HL-60 (cell line): ENCODE results near the gene AP3S2.

Experiments used
- DNase-seq, 2 experiments: peaks; one replicate each; pipeline ENCODE4 v3.0.0-alpha.2; 2010 to 2020; ENCODE audit warnings: low read depth in 1 of 2, low spot score in 1 of 2
- H3K27ac ChIP-seq: fragments of 250-450 bp; sonication (Bioruptor Pico); replicated peaks from 2 replicates; pipeline ENCODE4 v1.5.1; 2020; ENCODE audit warnings: mild to moderate bottlenecking, moderate library complexity
- H3K27me3 ChIP-seq: fragments of 250-450 bp; sonication (Bioruptor Pico); 2 replicates; pipeline ENCODE4 v1.5.1; 2021; ENCODE audit warnings: mild to moderate bottlenecking, moderate library complexity; ENCODE audit not compliant: insufficient read depth, poor library complexity, severe bottlenecking
- H3K4me3 ChIP-seq: replicated peaks from 2 replicates; pipeline ENCODE4 v1.5.1; 2011; ENCODE audit warnings: mild to moderate bottlenecking, control low read depth, low read length; ENCODE audit not compliant: insufficient read depth
- CTCF ChIP-seq: IDR thresholded peaks from one replicate; pipeline ENCODE4 v1.5.1; 2011; ENCODE audit warnings: low read length, control low read depth, inconsistent platforms; ENCODE audit not compliant: insufficient read depth
- GABPA ChIP-seq: IDR thresholded peaks from 2 replicates; pipeline ENCODE4 v1.6.1; 2012; ENCODE audit warnings: low read depth
- POLR2AphosphoS5 ChIP-seq: IDR thresholded peaks from 2 replicates; pipeline ENCODE4 v1.6.1; 2012; ENCODE audit warnings: low read depth
- REST ChIP-seq: IDR thresholded peaks from 2 replicates; pipeline ENCODE4 v1.6.1; 2012; ENCODE audit warnings: low read depth; ENCODE audit not compliant: insufficient replicate concordance
- SPI1 ChIP-seq: IDR thresholded peaks from 2 replicates; pipeline ENCODE4 v1.6.1; 2012; ENCODE audit warnings: low read depth, mild to moderate bottlenecking, borderline replicate concordance

Gene AP3S2

DNA sequence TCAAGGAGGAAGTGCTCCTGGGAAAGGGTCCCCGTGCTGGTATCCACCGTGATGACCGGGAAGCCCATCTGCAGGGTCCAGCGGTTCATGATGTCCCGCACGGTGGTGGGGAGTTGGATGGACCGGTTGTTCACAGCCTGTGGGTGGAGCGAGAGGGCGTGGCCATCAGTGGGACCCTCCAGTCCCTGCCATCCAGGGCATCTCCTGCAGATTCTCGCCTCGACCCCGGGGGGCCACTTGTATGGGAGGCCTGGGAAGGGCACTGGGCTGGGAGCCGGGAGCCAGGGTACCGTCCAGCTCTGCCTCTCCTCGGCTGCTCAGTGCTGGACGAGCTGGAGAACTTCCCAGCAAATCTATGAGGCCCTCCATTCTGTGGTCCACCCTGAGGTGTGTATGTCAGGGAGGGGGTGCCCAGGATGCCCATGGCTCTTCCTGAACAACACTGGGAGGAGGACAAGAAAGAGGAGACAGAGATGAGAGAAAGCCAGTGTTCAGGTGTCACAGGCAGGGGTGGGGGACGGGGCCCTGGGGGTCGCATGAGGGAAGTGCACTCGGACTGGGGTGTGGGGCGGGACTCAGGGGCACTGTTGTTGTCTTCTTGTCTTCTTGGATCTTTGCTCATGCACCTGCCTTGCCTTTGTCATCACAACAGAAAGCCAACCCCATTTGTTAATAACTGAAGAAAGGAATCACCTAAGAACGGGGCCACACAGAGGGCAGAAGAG is 92.2 kb downstream of the AP3S2 start:
- TF ChIP-seq POLR2AphosphoS5 (no peak), CTCF (no peak), SPI1 (no peak)
- H3K27me3 ChIP-seq = no peaks in the 10 kb centered on the region
- no peak for DNase-seq
- H3K27ac ChIP-seq = no peak overlapping the region
- no peak overlapping the region for H3K4me3 ChIP-seq

DNA sequence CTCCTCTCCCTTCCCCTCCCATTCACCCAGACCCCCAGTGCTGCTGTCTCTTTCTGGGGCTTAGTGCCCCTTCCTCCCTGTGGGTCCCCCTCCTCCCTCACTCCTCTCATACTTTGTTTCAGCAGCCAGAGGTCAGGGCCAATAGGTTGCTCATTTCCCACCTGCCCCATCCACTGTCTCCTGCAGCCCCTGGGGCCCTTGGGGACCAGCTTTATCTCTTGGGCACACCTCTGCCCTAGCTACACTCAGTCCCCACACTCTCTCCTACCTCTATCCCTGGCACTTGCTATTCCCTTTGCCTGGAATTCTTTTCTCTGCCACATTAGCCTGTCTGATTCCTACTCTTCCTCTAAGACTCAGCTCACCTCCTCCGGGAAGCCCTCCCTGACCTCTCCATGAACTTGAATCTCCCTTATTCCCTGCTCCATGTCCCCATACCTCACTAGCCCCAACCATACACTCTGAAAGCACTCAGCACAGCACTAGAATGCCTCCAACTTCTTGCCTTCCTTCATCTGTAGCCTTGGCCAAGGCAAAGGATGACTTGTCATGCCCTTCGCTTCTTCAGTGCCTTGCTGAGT is 93.8 kb downstream of the AP3S2 start:
- no peaks in the 10 kb centered on the region for H3K27me3 ChIP-seq
- DNase-seq = no peak
- no peak overlapping the region for H3K4me3 ChIP-seq
- H3K27ac ChIP-seq = no peak overlapping the region
- TF ChIP-seq POLR2AphosphoS5 (no peak), CTCF (no peak), SPI1 (no peak), REST (no peak), GABPA (no peak)

DNA sequence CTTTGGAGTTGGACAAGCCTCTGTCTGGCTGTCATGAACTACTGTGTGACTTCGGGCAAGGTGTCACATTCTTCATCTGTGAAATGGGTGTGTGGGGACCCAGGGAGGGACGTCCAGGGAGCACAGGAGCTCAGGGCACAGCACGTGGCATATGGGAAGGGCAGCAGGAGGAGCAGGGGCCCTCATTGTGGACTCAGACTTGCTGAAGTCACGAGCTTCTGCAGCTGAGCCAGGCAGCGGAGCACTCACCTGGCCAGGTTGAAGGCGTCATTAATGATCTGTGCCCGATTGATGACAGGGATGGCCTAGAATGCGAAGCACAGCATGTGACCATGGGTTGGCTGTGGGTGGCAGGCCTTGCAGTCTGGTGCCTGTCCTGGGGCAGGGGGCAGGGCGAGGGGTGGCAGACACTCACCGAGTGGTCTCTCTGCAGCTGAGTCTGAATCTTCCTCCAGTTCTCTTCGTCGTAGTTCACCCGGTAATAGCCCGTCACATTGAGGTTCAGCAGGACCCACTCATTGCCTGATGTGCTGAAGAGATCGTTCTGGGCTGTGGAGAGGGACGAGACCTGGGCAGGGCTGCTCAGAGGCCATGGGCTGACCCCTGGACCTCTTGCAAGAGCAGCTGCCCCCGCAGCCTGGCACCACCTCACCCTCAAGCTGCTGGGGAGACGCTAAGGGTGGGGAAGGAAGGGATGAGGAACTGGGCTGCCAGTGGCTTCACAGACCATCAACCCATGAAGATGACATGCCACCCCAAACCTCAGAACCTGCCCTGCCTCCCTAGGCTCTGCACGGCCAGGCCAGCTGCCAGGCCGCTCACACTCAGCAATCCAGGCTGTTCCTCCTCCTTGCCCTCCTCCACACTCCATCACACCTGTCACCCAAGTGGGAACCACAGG is 94.5 kb downstream of the AP3S2 start:
- TF ChIP-seq SPI1 = no peak
- TF ChIP-seq POLR2AphosphoS5 = no peak; the same call in 1 of the 2 replicates
- no peak for TF ChIP-seq GABPA
- no peak for TF ChIP-seq CTCF
- TF ChIP-seq REST = no peak
- H3K27me3 ChIP-seq = no peaks in the 10 kb centered on the region
- no peak overlapping the region for H3K4me3 ChIP-seq
- DNase-seq = no peak
- no peak overlapping the region for H3K27ac ChIP-seq
